Suppressor macrophage (primary cell): Measurements from ENCODE around the gene SLITRK5.

Experiments
- DNase-seq, 4 experiments: peaks; one replicate each; pipeline ENCODE4 v3.0.0-alpha.2; 2020 to 2022

The SLITRK5 gene

GRCh38 chr13:87709947-87710346 is 38.8 kb downstream of the SLITRK5 start:
- no peak for DNase-seq

GRCh38 chr13:87712012-87712411 is 40.8 kb downstream of the SLITRK5 start:
- no peak for DNase-seq
